Hair follicular keratinocyte (primary cell): ENCODE results near the gene CORO2A. TPM values are rescaled to one million over a fixed set of nuclear protein-coding genes. Genes with fewer than 3 reads are reported as not detected.

ENCODE experiments used
- total RNA-seq: library from RNA; depleted of rRNA; stranded (reverse); fragments of >200 nt; gene quantifications from 2 replicates; pipeline ENCODE4 v1.2.3, GENCODE V29; 2015

The CORO2A gene
- total RNA-seq, result 21.3 and 22.3 TPM in 2 replicates

GRCh38 chr9:98192503-98193335 lies at the start of gene CORO2A:
TSS of gene CORO2A (minus strand) at chr9:98192637. CDS start at chr9:98157660, 34,977 bp downstream.

GRCh38 chr9:98118640-98119601 lies 73.5 kb downstream of the CORO2A start, which contains the start of gene TRIM14:
TSS of gene TRIM14 (minus strand) at chr9:98119222. CDS start at chr9:98119188, 34 bp downstream.

Other genes starting within 250 kb of the CORO2A start
- gene ANP32B, start 209.3 kb downstream of the CORO2A start, total RNA-seq, result 26.6 and 32.1 TPM in 2 replicates
- 101 and 126 TPM in 2 replicates for gene NANS, start 135.9 kb downstream of the CORO2A start, total RNA-seq
- gene TRIM14, start 73.4 kb downstream of the CORO2A start, total RNA-seq, result 12.0 and 15.5 TPM in 2 replicates
- gene TBC1D2, start 63.0 kb upstream of the CORO2A start, total RNA-seq, result 51.4 and 61.2 TPM in 2 replicates